ENCODE results near the gene TRIM54.
A peak's percentile ranks its signal among the peaks of the same experiment; 100 is the strongest.

Gene TRIM54

DNA sequence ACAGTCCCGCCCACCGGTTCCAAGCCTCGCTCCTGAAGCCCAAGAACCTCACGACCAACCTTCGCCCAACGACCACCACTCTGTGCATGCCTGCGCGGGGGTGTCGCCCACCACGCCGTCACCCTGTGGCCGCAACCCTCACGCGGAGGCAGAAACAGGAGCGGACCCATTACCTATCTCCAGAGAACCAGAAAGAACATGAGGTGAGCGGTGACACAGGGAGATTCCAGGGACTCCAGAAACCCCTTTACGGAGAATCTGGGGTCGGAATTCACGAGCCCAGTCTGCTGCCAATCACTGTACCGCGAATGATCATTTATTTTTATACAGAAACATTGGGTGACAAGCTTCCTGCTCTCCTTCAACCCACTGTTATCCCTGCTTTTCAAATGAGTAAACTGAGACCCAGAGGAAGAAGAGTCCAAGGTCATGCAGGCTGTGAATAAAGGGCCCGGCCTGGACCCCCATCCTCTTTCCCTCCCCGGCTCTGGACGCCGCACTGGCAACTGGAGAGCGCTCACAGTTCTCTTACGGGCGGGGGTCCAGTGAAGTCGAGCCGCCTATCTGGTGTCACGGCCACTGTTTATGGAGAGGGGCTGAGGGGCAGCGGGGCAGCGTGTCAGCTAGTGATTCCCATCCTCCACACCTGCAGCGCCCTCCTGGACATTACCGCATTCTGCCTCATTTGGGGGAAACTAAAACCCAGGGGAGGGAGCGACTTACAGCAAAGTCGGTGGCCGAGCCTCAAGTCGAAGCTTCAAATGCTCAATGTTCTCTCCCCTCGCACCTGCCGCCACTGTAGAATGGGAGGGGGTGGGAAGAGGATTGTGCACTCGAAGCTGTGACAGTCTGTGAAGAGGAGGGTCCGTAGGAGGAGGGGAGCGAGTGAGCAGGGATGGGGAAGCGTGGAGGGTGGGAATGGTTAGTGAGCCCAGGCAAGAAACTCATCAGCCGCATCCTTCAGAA, 18.7 kb upstream of the TRIM54 start:
- POLR2A ChIA-PET: interaction anchor here (0.8 to 0.9 kb wide), 3 partner anchors 30 to 32 kb away, joined by 3 to 4 read pairs (median 3); no protein-coding TSS in a partner anchor
- H3K27ac ChIP-seq (ENCODE audit: extremely low read depth, low read depth, low read length): no peak overlapping the region
- H3K4me1 ChIP-seq (ENCODE audit: control insufficient read depth, insufficient read depth, low read length): peaks cover 9% of the 10 kb centered on the region
- peak overlapping the region; percentile 50 for H3K4me3 ChIP-seq (ENCODE audit: low read depth, low read length)
- no peaks in the 10 kb centered on the region for H3K36me3 ChIP-seq (ENCODE audit: control insufficient read depth in 2 of 2, insufficient read depth in 1 of 2, low read length in 2 of 2)
- H3K9me3 ChIP-seq (ENCODE audit: control insufficient read depth, insufficient read depth, low read depth, low read length): no peaks in the 10 kb centered on the region
- CTCF ChIA-PET: interaction anchor here (0.6 to 6.2 kb wide), 9 partner anchors 13 to 175 kb away, joined by 3 to 96 read pairs (median 4); partner anchors contain the start of gene TRIM54
- TF ChIP-seq ZNF223 (tag by site-specific recombination; IDR thresholded peaks at IDR 0.05) (peak; percentile 83), ZFP41 (tag by site-specific recombination; IDR thresholded peaks at IDR 0.05; ENCODE audit: borderline replicate concordance) (no peak), ZNF121 (tag by site-specific recombination; IDR thresholded peaks at IDR 0.05) (no peak), ZNF10 (tag by site-specific recombination; IDR thresholded peaks at IDR 0.05) (0 out of 2 replicates have a peak, but pooled peaks have one; percentile 7), ZNF530 (tag by site-specific recombination; IDR thresholded peaks at IDR 0.05; ENCODE audit: low read depth) (no peak), ZNF791 (tag by site-specific recombination; IDR thresholded peaks at IDR 0.05) (no peak), ZNF2 (tag by site-specific recombination; IDR thresholded peaks at IDR 0.05) (no peak), ZNF785 (tag by site-specific recombination; IDR thresholded peaks at IDR 0.05) (no peak), ZNF621 (tag by site-specific recombination; IDR thresholded peaks at IDR 0.05) (no peak), OVOL3 (tag by site-specific recombination; IDR thresholded peaks at IDR 0.05) (no peak), ZNF521 (tag by site-specific recombination; IDR thresholded peaks at IDR 0.05) (no peak), ZFHX2 (tag by site-specific recombination; conservative IDR thresholded peaks at IDR 0.05) (peak; percentile 96), ZNF324 (tag by site-specific recombination; IDR thresholded peaks at IDR 0.05) (no peak), EGR2 (tag by site-specific recombination; IDR thresholded peaks at IDR 0.05; ENCODE audit: low read depth) (peak; percentile 92), ZNF473 (tag by site-specific recombination; IDR thresholded peaks at IDR 0.05) (no peak)
- TF ChIP-seq, protein P1, sequence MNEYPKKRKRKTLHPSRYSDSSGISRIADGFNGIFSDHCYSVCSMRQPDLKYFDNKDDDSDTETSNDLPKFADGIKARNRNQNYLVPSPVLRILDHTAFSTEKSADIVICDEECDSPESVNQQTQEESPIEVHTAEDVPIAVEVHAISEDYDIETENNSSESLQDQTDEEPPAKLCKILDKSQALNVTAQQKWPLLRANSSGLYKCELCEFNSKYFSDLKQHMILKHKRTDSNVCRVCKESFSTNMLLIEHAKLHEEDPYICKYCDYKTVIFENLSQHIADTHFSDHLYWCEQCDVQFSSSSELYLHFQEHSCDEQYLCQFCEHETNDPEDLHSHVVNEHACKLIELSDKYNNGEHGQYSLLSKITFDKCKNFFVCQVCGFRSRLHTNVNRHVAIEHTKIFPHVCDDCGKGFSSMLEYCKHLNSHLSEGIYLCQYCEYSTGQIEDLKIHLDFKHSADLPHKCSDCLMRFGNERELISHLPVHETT (tag by site-specific recombination; IDR thresholded peaks at IDR 0.05): no peak
- TF ChIP-seq, protein P2, sequence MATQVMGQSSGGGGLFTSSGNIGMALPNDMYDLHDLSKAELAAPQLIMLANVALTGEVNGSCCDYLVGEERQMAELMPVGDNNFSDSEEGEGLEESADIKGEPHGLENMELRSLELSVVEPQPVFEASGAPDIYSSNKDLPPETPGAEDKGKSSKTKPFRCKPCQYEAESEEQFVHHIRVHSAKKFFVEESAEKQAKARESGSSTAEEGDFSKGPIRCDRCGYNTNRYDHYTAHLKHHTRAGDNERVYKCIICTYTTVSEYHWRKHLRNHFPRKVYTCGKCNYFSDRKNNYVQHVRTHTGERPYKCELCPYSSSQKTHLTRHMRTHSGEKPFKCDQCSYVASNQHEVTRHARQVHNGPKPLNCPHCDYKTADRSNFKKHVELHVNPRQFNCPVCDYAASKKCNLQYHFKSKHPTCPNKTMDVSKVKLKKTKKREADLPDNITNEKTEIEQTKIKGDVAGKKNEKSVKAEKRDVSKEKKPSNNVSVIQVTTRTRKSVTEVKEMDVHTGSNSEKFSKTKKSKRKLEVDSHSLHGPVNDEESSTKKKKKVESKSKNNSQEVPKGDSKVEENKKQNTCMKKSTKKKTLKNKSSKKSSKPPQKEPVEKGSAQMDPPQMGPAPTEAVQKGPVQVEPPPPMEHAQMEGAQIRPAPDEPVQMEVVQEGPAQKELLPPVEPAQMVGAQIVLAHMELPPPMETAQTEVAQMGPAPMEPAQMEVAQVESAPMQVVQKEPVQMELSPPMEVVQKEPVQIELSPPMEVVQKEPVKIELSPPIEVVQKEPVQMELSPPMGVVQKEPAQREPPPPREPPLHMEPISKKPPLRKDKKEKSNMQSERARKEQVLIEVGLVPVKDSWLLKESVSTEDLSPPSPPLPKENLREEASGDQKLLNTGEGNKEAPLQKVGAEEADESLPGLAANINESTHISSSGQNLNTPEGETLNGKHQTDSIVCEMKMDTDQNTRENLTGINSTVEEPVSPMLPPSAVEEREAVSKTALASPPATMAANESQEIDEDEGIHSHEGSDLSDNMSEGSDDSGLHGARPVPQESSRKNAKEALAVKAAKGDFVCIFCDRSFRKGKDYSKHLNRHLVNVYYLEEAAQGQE (tag by site-specific recombination; IDR thresholded peaks at IDR 0.05): no peak
- TF ChIP-seq, protein P3, sequence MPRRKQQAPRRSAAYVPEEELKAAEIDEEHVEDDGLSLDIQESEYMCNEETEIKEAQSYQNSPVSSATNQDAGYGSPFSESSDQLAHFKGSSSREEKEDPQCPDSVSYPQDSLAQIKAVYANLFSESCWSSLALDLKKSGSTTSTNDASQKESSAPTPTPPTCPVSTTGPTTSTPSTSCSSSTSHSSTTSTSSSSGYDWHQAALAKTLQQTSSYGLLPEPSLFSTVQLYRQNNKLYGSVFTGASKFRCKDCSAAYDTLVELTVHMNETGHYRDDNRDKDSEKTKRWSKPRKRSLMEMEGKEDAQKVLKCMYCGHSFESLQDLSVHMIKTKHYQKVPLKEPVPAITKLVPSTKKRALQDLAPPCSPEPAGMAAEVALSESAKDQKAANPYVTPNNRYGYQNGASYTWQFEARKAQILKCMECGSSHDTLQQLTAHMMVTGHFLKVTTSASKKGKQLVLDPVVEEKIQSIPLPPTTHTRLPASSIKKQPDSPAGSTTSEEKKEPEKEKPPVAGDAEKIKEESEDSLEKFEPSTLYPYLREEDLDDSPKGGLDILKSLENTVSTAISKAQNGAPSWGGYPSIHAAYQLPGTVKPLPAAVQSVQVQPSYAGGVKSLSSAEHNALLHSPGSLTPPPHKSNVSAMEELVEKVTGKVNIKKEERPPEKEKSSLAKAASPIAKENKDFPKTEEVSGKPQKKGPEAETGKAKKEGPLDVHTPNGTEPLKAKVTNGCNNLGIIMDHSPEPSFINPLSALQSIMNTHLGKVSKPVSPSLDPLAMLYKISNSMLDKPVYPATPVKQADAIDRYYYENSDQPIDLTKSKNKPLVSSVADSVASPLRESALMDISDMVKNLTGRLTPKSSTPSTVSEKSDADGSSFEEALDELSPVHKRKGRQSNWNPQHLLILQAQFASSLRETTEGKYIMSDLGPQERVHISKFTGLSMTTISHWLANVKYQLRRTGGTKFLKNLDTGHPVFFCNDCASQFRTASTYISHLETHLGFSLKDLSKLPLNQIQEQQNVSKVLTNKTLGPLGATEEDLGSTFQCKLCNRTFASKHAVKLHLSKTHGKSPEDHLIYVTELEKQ (tag by site-specific recombination; IDR thresholded peaks at IDR 0.05; ENCODE audit: borderline replicate concordance): no peak
- TF ChIP-seq, protein P4, sequence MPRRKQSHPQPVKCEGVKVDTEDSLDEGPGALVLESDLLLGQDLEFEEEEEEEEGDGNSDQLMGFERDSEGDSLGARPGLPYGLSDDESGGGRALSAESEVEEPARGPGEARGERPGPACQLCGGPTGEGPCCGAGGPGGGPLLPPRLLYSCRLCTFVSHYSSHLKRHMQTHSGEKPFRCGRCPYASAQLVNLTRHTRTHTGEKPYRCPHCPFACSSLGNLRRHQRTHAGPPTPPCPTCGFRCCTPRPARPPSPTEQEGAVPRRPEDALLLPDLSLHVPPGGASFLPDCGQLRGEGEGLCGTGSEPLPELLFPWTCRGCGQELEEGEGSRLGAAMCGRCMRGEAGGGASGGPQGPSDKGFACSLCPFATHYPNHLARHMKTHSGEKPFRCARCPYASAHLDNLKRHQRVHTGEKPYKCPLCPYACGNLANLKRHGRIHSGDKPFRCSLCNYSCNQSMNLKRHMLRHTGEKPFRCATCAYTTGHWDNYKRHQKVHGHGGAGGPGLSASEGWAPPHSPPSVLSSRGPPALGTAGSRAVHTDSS (tag by site-specific recombination; IDR thresholded peaks at IDR 0.05): 0 out of 2 replicates have a peak, but pooled peaks have one; percentile 16
- TF ChIP-seq, protein P5, sequence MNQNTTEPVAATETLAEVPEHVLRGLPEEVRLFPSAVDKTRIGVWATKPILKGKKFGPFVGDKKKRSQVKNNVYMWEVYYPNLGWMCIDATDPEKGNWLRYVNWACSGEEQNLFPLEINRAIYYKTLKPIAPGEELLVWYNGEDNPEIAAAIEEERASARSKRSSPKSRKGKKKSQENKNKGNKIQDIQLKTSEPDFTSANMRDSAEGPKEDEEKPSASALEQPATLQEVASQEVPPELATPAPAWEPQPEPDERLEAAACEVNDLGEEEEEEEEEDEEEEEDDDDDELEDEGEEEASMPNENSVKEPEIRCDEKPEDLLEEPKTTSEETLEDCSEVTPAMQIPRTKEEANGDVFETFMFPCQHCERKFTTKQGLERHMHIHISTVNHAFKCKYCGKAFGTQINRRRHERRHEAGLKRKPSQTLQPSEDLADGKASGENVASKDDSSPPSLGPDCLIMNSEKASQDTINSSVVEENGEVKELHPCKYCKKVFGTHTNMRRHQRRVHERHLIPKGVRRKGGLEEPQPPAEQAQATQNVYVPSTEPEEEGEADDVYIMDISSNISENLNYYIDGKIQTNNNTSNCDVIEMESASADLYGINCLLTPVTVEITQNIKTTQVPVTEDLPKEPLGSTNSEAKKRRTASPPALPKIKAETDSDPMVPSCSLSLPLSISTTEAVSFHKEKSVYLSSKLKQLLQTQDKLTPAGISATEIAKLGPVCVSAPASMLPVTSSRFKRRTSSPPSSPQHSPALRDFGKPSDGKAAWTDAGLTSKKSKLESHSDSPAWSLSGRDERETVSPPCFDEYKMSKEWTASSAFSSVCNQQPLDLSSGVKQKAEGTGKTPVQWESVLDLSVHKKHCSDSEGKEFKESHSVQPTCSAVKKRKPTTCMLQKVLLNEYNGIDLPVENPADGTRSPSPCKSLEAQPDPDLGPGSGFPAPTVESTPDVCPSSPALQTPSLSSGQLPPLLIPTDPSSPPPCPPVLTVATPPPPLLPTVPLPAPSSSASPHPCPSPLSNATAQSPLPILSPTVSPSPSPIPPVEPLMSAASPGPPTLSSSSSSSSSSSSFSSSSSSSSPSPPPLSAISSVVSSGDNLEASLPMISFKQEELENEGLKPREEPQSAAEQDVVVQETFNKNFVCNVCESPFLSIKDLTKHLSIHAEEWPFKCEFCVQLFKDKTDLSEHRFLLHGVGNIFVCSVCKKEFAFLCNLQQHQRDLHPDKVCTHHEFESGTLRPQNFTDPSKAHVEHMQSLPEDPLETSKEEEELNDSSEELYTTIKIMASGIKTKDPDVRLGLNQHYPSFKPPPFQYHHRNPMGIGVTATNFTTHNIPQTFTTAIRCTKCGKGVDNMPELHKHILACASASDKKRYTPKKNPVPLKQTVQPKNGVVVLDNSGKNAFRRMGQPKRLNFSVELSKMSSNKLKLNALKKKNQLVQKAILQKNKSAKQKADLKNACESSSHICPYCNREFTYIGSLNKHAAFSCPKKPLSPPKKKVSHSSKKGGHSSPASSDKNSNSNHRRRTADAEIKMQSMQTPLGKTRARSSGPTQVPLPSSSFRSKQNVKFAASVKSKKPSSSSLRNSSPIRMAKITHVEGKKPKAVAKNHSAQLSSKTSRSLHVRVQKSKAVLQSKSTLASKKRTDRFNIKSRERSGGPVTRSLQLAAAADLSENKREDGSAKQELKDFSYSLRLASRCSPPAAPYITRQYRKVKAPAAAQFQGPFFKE (tag by site-specific recombination; IDR thresholded peaks at IDR 0.05; ENCODE audit: borderline replicate concordance): no peak
